Activated CD4-positive, alpha-beta T cell treated with anti-CD3 and anti-CD28 coated beads, Interleukin-2, amount 50 U/mL, for 1 hour (primary cell): ENCODE measurements around the gene KLHDC4.
"Not testable (repeated sequence)": the region's sequence is repeated elsewhere in the genome, so short reads cannot be mapped to it uniquely, and the experiment has no call there.

ENCODE experiments used
- DNase-seq: peaks from one replicate; pipeline ENCODE4 v3.0.0-alpha.2; 2020

Gene KLHDC4

DNA sequence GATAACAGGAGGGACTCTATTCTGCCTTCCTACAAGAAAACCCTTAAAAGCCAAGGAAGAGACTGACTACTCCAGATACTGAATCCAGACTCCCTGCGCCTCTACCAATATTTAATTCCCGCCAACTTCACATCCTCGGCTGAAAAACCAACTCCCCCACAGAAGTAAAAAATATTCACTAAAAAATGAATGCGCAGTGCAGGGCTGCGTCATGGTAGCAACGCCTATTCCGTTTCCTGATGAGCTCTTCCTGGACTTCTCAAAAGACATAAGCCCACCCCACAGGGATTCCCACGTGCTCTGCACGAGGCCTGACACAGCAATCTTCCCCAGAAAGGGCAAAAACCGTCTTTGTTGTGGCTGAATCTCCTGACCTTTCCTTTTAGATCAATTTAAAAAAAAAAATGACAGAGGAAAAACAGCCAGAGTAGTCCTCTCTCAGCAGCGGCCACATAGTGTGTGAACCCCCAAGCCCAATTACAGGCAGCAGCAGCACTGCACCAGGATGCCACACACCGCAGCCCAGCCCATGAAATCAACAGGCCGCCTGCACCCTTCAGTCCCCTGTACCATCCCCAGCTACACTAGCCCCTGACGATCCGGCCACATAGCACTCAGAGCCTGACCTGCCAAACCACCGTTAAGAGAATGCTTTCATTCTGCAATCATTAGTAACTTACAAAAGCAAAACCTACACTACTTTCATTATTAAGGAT lies 23.9 kb downstream of the KLHDC4 start:
- DNase-seq, result no peak

DNA sequence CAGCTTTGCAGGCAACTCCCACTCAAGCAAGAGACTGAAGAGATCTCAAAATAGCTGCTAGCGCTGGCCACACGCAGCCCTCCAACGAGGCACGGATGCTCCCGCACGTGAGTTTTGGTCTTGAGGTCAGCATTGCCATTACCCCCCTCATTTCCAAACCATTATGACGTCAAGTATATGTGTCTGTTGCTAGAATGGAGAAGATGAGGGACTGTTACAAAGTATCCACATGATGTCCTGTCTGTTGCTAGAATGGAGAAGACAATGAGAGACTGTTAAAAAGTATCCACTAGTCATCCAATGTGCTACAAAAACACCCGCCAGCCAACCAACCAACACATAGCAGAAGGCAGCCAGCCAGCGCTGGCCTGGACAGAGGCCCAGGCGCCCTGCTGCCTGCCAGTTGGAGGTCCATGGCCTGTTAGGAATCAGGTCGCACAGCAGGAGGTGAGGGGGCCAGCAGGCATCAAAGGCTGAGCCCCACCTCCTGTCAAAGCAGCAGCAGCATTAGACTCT lies 24.8 kb downstream of the KLHDC4 start:
- DNase-seq, result no peak

- DNase-seq, result no peak
Observed at GRCh38 chr16:87740441-87740840, 25.3 kb downstream of the KLHDC4 start.

DNA sequence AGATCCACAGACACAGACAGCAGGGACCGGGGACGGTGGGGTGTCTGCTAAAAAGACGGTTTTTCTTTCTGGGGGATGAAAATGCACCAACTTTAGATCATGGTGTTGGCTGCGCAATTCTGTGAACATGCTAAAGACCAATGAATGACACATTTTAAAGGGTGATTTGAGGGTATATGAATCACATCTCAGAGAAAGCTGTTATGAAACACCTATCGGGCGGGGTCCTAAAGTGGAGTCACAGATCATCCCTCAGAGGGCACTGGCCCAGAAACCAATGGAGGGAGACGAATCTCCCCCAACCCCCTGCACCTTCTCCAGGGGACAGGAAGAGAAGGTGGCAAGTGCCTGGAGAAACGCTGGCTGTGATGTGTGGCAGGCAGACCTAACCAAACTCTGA lies 26.0 kb downstream of the KLHDC4 start:
- DNase-seq, result no peak

DNA sequence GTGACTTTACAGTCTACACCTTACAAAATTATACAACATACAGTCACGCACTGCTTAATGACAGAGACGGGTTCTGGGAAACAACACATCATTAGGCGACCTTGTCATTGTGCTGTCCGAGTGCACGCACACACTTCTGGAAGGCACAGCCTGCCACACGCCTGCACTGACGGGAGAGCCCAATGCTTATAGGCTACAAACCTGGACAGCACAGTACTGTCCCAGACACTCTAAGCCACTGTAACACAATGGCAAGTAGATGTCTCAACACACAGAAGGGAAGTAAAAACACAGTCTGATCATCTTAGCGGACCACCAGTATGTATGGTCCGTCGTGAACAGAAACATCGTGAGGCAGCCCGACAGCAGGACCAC lies 29.8 kb downstream of the KLHDC4 start:
- DNase-seq, result no peak

DNA sequence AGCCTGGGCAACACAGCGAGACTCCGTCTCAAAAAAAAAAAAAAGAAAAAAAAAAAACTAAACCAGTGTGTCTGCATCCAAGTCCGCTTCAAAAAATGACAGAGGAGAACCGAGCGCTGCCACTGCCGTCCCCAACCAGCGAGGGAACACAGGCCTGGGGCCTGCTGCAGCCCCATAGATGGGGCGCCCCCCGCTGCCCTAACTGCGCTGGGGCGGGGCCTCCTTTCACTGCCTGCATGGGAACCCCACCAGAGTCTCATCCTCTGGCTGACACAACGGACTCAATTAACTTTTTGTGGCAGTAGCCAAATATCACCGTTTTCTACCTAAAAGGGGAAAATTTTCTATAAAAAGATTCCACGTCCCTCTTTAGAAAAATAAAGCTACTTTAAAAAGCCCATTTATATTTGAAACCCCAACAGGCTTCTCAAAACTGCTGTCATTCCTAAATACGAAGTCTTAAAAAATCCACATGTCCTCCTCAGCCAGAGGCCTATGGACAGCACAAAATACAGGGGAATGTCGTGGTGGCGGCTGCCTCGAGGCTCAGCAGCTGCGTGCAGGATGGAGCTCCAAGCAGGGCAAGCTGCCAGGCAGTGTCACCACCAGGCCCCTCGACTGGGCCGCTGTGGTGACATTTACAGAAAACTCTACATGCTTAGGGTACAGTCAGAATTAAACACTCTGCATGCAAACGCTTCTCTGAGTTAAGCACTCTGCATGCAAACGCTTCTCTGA lies 30.3 kb downstream of the KLHDC4 start:
- DNase-seq, result no peak

GRCh38 chr16:87734644-87735043 lies 31.1 kb downstream of the KLHDC4 start:
- no peak for DNase-seq

DNA sequence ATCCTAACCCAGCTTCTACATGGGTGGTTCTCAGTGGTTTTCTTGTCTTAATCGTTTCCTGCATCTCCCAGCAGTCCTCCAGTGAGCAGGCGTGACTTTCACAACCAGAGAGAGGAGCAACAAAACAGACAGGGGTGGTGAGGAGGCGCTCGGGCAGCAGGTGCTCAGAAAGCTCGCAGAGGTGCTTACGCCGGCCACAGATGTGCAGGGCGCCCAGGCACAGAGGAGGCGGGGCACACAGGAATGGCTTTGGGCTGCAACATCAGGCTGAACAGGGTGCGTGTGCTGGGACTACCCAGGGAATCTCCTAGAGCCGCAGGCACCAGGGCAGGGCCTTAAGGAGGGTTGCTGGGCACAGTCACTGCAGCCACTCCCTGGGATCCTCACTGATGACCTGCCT lies 32.6 kb downstream of the KLHDC4 start:
- no peak for DNase-seq

- no peak for DNase-seq
Observed at GRCh38 chr16:87731607-87732006, 34.2 kb downstream of the KLHDC4 start.

GRCh38 chr16:87729266-87729954 lies 36.4 kb downstream of the KLHDC4 start:
- no peak for DNase-seq

DNA sequence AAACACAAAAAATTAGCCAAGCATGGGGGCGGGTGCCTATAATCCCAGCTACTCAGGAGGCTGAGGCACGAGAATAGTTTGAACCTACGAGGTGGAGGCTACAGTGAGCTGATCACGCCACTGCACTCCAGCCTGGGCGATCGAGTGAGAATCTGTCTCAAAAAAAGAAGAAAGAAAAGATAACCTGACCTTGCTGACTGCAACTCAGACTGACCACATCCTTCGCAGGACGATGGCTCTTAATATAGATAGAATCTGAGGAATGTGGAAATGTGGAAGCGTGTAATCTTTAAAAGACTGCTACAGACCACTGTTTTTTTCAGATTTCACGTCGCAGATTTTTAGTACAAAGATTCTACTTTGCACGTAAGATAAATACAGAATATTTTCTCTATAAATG lies 37.8 kb downstream of the KLHDC4 start:
- no peak for DNase-seq

DNA sequence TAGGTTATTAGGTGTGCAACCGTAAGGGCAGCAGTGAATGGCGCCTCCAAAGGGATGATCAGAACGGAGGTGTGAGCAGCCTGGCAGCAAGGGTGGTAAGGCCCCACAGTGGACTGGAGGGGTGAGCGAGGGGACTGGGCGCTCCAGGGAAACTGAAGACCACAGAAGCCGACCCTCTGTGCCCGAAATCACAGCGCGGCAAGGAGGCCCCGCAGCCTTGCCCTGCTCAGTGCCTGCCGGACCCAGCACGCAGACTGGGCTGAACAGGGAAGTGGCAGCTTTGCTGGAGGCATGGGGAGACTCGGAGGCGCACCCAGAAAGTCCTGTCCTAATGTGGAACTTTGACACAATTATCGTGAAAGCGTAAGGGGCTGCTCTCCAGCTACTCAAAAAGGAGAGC lies 38.4 kb downstream of the KLHDC4 start:
- no peak for DNase-seq

DNA sequence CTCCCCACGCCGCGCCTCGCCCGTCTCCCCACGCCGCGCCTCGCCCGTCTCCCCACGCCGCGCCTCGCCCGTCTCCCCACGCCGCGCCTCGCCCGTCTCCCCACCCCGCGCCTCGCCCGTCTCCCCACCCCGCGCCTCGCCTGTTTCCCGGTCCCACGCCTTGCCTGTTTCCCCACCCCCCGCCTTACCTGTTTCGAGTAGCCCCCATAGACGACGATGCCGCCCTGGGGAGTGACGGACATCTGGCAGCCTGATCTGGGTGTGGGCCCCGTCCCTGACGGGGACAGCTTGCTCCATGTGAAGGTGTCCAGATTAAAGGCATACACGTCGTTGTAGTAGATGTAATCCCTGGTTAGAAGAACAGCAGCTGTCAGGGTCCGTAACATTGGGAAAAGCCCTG lies 39.2 kb downstream of the KLHDC4 start:
- not testable (repeated sequence) for DNase-seq

GRCh38 chr16:87725596-87726235 lies 40.1 kb downstream of the KLHDC4 start:
- DNase-seq, result no peak

DNA sequence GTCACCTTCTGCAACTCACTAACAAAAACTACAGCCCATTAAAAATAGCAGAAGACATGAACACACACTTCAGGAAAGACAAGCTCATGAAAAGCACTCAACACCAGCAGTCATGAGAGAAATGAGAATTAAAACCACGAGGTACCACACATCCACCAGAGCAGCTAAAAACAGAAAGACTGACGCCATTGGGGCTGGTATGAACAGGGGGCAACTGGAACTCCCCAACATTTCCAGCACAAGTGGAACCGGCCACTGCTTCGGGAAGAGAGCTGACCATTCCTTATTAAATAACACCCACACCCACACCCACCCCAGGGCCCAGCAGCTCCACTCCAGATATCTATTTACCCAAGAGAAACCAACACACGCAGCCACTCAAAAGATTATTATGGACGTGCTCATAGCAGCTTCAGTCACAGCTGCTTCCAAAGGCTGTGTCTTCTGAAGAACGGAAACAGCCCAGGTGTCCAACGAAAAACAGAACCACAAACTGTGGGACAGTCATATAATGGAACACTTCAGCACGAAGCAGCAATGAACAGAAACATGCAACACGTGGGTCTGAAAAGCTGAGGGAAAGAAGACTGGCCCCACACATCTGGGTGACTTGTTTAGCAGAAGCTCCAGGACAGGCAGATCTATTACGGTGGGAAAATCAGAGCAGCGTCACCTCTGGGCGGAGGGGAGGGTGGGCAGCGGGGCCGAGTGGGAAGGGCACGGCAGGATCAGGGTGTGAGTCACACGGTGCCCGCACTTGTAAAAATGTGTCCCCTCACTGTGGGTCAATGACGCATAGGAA lies 41.1 kb downstream of the KLHDC4 start:
- no peak for DNase-seq

- no peak for DNase-seq
Observed at GRCh38 chr16:87723226-87723623, 42.6 kb downstream of the KLHDC4 start.

DNA sequence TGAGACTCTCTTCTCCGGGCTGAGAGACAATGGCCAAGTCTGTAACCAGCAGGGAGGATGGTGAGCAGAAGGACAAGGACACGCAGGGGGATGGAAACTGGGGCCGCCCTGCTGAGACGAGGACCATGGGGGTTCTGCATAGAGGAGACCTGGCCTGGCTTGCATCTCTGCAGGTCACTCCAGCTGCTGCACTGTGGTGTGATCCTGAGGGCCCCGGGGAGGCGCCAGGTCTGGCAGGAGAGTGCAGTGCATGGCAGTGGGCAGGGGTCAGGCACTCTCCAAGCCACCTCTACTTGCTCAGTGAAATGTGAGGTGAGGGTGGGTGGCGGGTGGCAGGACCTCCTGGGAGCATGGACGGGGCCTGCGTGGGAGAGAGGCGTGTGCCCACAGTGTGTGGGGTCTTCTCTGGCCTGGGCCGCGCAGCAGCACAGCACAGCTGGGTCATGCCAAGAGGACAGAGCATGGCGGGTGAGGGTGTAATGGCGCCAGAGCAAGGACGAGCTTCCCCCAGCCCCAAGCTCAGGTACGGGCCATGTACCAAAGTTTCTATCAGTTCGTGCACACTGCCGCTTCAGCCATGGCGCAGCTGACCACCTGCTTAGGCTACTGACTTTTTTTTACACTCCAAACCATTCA lies 43.1 kb downstream of the KLHDC4 start:
- no peak for DNase-seq

GRCh38 chr16:87721622-87722585 lies 43.9 kb downstream of the KLHDC4 start:
- DNase-seq, result no peak

GRCh38 chr16:87720446-87720845 lies 45.3 kb downstream of the KLHDC4 start:
- DNase-seq, result no peak

- not testable (repeated sequence) for DNase-seq
Observed at GRCh38 chr16:87718831-87719230, 47.0 kb downstream of the KLHDC4 start.

DNA sequence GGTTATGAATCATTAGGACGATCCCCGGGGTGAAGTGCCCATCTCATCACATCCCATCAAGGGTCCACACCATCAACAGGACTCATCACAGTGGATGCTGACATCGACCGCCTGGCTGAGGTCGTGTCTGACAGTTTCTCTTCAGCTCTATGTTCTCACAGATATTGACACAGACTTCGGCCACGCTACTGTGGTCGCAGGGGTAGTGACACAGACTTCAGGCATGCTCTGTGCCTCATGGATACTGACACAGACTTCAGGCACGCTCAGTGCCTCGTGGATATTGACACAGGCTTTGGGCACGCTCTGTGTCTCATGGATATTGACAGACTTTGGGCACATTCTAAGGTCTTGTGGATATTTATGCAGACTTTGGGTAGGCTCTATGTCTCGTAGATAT lies 50.1 kb downstream of the KLHDC4 start:
- no peak for DNase-seq
